ENCODE measurements around the gene THOC3. TPM values are rescaled to one million over a fixed set of nuclear protein-coding genes. Genes with fewer than 3 reads are reported as not detected.
"Not testable (repeated sequence)": the region's sequence is repeated elsewhere in the genome, so short reads cannot be mapped to it uniquely, and the experiment has no call there.

THOC3 gene
- total RNA-seq, 1 donor: 39.0 TPM

DNA sequence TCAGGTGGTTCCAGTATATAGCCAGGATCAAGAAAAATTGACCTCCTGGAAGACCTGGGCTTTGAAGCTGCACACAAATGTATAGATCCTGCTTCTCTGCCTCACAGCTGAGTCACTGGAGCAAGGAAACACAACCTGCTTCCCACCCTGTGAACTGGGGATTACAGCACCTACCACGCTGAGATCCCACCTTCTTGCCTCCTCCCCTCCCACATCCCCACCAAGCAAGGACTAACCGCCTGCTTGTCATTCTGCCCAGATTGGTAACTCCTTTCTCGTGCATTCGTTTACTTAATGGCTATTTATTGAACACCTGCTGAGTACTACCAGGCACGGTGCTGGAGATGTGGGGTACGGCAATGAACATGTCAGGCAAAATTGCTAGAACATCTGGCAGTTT is 14.0 kb downstream of the THOC3 start:
- H3K4me3 ChIP-seq (ENCODE audit: low read length); H3K27me3 ChIP-seq (ENCODE audit: insufficient read depth, low read length); H3K4me1 ChIP-seq (ENCODE audit: insufficient read depth, low read length); H3K9me3 ChIP-seq (ENCODE audit: low read depth, low read length): not testable (repeated sequence)

DNA sequence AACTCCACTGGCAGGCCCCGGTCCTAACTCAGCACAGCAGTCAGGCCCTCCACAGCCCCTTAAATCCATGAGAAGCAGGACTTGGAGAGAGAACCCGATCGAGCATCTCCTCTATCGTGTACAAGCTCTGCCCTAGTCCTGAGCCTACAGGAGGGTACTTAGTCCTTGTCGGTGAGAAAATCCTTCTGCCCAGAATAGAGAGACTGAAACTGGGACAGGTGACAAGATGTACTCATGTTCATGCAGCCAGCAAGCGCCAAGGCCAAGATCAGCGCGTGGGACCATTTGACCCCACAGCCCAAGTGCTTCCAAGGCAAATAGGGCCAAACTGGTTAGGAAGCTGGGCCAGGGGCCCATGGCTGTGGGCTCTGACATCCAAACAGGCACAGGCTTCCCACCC is 15.3 kb downstream of the THOC3 start:
- H3K27me3 ChIP-seq (ENCODE audit: insufficient read depth, low read length); H3K4me3 ChIP-seq (ENCODE audit: low read length); H3K4me1 ChIP-seq (ENCODE audit: insufficient read depth, low read length); H3K9me3 ChIP-seq (ENCODE audit: low read depth, low read length): not testable (repeated sequence)

DNA sequence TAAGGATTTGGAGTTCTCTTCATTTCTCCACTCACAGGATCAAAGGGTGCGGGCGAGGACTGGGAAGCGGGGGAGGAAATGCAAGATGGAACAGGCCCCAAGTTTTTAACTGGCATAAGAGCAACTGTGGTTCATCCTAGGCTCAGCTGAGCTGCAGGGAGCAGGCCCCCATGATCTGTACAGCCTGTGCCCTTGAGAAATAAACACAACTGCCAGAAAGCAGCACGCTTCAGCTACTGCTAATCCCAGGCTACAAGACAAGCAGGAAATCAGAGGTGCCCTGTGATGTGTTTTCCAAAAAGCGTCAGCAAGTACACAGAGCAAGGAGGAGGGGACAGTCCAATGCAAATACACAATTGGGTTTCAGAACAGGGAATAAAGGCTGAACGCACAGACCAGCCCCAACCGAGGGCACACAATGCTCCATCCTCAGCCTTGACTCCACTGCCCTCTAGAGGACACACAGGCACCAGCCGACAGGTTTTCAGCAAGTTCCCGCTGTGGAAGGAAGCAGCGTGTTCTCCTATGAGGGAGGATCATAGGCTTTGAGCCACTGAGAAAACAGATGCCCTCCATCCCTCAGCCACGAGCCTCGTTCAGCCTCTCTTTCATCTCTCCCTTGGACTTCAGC is 16.7 kb downstream of the THOC3 start:
- not testable (repeated sequence) for H3K27me3 ChIP-seq (ENCODE audit: insufficient read depth, low read length); H3K9me3 ChIP-seq (ENCODE audit: low read depth, low read length); H3K4me3 ChIP-seq (ENCODE audit: low read length); H3K4me1 ChIP-seq (ENCODE audit: insufficient read depth, low read length)

DNA sequence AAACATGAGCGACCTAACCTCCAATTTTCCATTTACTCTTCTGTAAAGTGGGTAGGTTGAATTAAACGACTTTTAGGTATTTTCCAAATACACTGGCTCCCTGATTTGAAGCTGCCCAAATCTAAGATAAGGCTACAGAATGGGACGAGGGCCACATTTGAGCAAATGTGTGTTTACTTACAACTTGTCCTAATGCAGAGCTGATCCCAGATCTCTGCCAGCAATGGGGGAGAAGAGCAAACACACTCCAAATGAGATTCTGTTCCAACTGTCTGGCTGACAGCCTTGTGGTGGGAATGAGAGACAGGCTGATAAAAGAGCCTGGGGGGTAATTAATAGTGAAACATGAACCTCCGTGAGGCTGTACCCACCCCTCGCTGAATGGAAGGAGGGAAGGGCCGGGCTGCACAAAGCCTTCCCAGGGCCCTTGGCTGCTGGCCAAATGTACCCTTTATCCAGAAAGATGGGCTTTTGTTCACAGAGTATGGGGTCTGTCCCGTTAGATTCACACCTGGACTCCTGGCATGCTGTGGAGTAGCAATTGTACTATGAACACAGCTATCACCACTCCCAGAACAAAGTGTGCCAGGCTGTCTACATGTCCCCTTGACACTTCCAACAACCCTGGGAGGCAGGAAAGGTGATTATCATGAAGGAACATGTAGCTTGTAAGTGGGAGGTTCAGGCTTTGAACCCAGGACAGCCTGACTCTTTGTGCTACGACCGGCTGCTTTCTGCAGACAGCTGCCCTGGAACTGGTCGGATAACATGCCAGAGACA is 19.6 kb downstream of the THOC3 start:
- not testable (repeated sequence) for H3K4me3 ChIP-seq (ENCODE audit: low read length); H3K27me3 ChIP-seq (ENCODE audit: insufficient read depth, low read length); H3K9me3 ChIP-seq (ENCODE audit: low read depth, low read length); H3K4me1 ChIP-seq (ENCODE audit: insufficient read depth, low read length)

DNA sequence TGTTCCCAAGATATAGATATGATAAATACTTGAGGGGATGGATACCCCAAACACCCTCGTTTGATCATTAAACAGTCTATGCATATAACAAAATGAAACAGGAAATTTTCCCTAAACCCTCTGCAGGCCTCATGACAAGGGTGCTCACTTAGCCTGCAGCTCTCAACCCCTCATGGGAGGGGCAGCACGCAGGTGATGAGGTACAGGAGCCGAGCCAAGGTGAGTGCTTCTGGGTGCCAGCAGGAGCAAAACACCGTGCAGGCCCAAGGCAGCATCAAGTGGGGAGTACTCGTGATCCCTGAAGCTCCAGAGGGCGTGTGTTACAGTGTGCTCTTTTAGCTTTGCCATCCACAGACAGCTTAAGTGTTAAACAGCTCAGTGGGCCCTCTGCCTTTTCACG is 24.9 kb downstream of the THOC3 start:
- not testable (repeated sequence) for H3K4me3 ChIP-seq (ENCODE audit: low read length); H3K27me3 ChIP-seq (ENCODE audit: insufficient read depth, low read length); H3K9me3 ChIP-seq (ENCODE audit: low read depth, low read length); H3K4me1 ChIP-seq (ENCODE audit: insufficient read depth, low read length)

DNA sequence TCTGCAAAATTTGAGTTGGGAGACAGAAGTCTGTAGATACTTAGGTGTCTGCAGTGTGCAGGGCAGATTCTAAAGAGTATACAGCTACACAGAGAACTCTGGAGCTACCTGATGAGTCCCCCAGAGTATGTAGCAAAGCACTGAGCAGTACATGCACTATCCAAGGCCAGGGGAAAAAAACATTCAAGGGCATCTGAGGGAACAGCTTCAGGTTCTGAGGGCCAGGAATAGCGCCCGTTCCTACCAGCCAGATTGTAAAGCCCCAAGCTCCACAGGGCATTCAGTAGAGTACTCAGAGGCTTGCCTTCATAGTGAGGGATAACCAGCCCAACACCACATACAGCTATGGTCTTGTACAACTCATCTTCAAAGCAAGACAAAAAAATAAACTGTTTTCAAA is 27.5 kb downstream of the THOC3 start:
- not testable (repeated sequence) for H3K4me1 ChIP-seq (ENCODE audit: insufficient read depth, low read length); H3K4me3 ChIP-seq (ENCODE audit: low read length); H3K27me3 ChIP-seq (ENCODE audit: insufficient read depth, low read length); H3K9me3 ChIP-seq (ENCODE audit: low read depth, low read length)

DNA sequence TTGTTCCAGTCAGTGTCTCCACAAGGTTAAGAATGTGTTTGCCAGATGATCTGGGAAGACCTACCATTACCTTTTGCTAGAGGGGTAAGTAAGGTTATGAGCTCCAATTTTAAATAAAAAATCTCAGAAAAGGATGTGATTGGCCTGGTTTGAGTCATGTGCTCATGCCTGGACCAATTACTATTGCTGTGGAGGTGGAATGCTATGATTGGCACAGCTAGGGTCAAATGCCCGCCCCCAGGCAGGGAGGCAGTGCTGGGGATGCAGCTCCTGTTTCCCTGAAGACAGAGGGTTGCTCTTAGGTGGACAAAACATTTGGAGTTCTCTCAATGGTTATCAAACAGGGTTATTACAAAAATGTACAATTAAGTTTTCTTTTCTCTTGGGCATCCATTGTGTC is 29.6 kb downstream of the THOC3 start:
- not testable (repeated sequence) for H3K9me3 ChIP-seq (ENCODE audit: low read depth, low read length); H3K4me1 ChIP-seq (ENCODE audit: insufficient read depth, low read length); H3K4me3 ChIP-seq (ENCODE audit: low read length); H3K27me3 ChIP-seq (ENCODE audit: insufficient read depth, low read length)

DNA sequence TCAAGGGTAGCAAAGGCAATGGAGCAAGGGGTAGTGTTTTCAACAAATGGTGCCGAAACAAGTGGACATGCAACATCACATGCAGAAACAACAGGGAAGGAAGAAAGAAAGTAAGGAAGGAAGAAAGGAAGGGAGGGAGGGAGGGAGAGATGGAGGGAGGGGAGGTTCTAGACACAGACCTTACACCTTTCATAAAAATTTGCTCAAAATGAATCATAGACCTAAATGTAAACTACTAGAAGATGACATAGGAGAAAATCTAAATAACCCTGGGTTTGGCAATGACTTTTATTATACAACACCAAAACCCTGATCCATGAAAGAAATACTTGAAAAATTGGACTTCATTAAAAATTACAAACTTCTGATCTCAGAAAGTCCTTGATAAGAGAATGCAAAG is 39.4 kb downstream of the THOC3 start:
- not testable (repeated sequence) for H3K4me1 ChIP-seq (ENCODE audit: insufficient read depth, low read length); H3K9me3 ChIP-seq (ENCODE audit: low read depth, low read length); H3K4me3 ChIP-seq (ENCODE audit: low read length); H3K27me3 ChIP-seq (ENCODE audit: insufficient read depth, low read length)

DNA sequence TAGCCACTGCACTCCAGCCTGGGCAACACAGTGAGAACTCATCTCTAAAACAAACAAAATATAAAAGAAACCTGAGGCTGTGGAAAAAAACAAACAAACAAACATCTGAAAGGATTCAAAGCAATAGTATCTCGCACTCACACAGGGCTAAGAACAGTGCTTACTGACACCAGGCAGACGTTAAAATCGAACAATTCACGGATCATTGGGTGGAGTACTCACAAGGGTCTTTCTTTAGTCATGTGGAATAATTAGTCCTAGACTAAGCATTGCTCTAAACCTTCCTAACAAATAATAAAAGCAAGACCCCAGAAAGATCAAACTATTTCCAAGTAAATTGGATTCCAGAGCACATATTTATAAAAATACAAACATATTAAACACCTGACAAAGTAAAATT is 43.0 kb downstream of the THOC3 start:
- H3K27me3 ChIP-seq (ENCODE audit: insufficient read depth, low read length); H3K9me3 ChIP-seq (ENCODE audit: low read depth, low read length); H3K4me1 ChIP-seq (ENCODE audit: insufficient read depth, low read length); H3K4me3 ChIP-seq (ENCODE audit: low read length): not testable (repeated sequence)

DNA sequence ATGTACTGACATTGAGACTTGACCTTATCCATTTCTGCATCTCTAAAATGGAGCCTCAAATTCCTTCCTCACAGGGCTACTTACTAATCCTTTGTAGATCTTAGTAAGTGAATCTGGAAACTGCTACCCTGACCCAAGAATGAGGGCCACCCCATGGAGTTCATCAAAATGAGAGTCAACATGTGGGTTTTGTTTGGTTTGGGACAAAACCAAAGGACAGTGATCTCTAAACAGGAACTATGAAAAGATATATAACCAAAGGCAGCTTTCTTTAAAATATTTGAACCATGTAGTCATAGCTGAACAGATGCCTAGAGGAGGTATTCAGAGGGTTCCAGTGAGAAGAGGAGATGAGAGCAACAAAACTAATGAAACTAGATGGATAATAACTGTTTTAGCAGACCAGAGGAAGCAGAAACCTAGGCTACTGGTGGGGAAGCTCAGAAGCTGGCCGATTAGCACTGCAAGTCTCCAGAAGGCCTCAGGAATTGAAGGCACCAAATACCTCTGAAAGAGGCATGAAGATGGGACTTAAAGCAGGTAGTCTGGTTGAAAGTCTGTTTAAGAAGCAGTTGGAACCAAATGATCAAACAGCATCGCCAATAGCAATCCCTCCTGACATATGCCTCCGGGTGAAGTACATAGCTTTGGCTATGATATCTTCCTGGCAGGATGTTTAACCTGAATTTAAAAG is 45.8 kb downstream of the THOC3 start:
- no peaks in the 10 kb centered on the region for H3K9me3 ChIP-seq (ENCODE audit: low read depth, low read length)
- no peaks in the 10 kb centered on the region for H3K4me1 ChIP-seq (ENCODE audit: insufficient read depth, low read length)
- no peaks in the 10 kb centered on the region for H3K27me3 ChIP-seq (ENCODE audit: insufficient read depth, low read length)
- H3K4me3 ChIP-seq (ENCODE audit: low read length): no peak overlapping the region

DNA sequence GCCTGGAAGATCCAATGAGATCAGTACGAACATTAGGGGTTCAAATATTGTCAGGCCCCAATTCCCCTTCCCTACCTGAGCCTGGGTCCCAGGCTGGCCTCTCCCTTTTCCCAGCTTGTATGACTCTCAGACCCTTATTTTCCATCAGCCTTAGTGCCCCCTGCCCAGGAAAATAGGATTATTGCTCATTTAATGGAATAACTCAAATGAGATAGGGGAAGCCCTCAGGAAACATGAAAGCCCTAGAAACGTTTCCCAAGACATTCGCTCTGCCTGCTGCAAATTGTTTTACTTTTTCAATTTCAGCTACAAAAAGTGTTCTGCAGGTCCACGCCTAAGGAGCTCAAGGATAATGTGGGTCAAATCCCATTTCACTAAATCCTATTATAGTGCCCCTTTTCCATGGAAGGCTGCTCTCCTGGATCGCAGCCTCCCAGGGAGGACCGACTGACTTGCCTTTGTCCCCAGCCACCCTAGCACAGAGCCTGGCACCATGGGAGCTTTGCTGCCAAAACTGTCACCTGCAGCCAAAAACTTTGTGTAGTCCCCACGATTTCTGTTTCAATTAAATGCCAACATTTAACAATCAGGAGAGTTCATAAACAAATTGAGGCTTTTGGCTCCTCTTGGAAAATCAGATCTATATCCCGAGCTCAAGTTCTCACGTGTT is 46.9 kb downstream of the THOC3 start:
- Histone ChIP-seq H3K4me3 (ENCODE audit: low read length) (no peak overlapping the region), H3K4me1 (ENCODE audit: insufficient read depth, low read length) (no peaks in the 10 kb centered on the region), H3K9me3 (ENCODE audit: low read depth, low read length) (no peaks in the 10 kb centered on the region), H3K27me3 (ENCODE audit: insufficient read depth, low read length) (no peaks in the 10 kb centered on the region)

DNA sequence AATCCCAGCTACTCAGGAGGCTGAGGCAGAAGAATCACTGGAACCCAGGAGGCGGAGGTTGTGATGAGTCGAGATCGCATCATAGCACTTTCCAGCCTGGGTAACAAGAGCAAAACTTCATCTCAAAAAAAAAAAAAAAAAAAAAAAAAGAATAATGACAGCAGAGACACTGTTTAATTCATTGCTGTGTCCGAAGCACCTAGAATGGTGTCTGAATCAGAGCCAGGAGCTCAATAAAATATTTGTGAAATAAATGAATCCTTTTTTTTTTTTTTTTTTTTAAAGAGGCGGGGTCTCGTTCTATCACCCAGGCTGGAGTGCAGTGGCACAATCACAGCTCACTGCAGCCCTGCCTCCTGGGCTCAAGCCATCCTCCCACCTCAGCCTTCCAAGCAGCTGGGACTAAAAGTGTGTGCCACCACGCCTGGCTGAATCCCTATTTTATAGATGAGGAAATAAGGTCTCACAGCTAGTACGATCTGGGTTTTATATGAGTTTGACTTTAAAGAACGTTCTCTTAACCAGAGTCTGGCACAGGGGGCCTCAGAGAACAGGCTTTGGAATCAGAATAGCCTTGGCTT is 47.8 kb downstream of the THOC3 start:
- H3K4me1 ChIP-seq (ENCODE audit: insufficient read depth, low read length): no peaks in the 10 kb centered on the region
- H3K27me3 ChIP-seq (ENCODE audit: insufficient read depth, low read length): no peaks in the 10 kb centered on the region
- no peaks in the 10 kb centered on the region for H3K9me3 ChIP-seq (ENCODE audit: low read depth, low read length)
- no peak overlapping the region for H3K4me3 ChIP-seq (ENCODE audit: low read length)

DNA sequence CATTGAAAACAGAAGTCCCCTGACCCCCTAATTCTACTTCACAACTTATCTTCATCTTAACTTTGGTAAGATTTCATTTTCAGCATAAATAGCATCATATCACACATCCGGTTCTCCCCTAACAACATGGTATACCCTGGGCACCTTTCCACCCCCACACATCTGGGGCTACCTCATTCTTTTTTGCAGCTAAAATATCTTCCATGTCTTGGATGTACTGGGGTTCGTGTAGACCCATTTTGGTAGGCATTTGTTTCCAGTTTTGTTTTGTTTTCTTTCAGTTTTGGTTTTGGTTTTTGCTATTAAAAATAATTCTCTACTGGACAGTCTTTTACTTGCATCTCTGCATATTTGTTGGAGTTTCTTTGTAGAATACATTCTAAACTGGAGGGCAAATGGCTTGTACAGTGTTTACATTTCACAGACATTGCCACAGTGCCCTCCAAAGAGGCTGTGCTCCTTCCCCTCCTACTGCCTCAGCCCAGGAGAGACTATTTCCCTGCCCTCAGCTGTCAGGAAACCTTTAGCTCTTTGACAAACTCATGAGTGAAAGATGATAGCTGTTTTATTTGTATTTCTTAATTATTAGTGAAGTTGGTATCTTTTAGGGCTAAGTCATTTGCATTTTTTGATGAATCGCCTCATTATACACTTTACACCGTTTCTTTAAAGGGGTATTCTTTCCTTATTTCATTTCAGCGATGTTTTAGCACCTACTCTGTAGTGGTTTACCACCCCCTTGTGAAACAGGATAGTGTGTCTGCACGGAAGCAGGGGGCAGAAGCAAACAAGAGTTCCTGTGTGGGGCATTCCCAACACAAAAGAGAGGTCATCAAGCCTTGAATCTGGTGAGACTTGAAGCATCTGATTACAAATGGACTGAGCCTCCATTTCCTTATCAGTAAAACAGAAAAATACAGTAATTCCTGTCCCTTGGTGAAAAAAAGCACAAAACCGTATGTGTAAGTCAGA is 52.8 kb downstream of the THOC3 start:
- not testable (repeated sequence) for H3K27me3 ChIP-seq (ENCODE audit: insufficient read depth, low read length); H3K4me1 ChIP-seq (ENCODE audit: insufficient read depth, low read length); H3K4me3 ChIP-seq (ENCODE audit: low read length); H3K9me3 ChIP-seq (ENCODE audit: low read depth, low read length)

DNA sequence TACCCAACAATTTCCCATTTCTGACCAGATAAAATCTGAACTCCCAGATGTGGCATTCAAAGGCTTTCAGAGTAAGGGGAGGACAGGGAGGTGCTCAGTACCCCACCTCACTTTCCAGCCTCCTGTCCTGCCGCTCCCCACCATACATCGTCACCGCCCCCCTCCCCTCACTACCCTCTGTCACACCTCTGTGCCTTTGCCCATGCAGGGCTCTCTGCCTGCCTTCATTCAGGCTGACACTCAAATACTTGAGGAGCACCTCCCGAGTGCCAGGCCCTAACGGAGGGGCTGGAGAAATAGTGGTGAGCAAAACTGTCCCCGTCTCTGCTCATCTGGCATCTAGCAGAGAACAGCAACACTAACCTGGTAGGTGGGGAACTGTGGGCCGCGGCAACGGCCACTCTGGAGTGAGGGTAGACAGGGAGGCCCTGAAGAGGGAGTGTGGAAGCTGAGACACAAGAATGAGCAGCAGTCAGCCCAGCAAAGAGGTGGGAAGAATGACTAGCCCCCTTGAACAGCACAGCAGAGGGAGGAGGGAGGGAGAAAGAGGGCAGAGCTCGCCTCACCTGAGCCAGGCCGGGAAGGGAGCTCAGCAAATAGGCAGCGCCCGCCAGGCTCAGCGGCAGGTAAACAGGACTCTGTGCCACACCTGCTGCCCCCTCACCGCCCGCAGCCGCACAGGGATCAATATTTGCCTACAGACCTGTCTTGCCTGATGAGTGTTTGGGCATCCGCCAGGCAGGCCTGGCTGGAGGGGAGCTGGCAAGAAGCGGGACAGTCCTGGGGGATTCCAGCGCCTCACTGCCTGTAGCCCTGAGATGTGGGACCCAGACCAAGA is 54.1 kb downstream of the THOC3 start:
- H3K4me1 ChIP-seq (ENCODE audit: insufficient read depth, low read length); H3K9me3 ChIP-seq (ENCODE audit: low read depth, low read length); H3K4me3 ChIP-seq (ENCODE audit: low read length); H3K27me3 ChIP-seq (ENCODE audit: insufficient read depth, low read length): not testable (repeated sequence)

Measured in mononuclear cell (primary cell).